Measurements from ENCODE around the gene LETMD1. TPM values are rescaled to one million over a fixed set of nuclear protein-coding genes. Genes with fewer than 3 reads are reported as not detected.

LETMD1 gene
- total and polyA plus RNA-seq, 2 of the 13 experiments (the other 11 are each of a cell fraction or from before 2014, with no cell fraction given) = 43.3 to 87.7 TPM

DNA sequence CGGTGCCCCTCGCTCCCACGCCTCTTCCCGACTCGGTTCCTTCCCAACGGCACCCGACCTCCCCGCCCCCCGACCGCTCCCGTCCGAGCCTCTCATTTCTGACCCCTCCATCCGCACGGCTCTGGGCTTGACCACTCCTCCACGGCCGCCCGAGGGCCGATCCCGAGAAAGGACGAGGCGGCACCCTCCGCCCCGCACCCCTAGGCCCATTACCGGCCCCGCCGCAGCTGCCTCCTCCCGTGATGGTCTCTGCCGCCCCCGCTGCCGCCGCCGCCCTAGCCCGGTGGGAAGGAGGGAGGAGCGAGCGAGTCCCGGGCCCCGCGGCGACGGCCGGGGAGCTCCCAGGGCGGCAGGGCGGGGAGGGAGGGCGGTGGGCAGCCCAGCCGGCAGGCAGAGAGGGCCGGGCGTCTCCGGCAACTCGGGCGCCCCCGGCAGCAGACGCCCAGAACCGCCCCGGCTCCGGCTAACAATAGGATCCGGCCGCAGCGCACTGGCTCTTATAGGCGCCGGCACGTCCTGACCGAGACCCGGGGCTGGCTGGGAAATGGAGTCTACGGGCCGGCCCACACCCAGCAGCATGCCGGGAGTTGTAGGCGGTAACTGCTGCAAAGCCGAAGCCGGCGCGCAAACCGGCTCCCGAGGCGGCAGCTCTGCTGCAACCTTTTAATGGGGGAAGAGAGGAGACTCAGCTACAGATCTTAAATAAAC, 35.2 kb downstream of the LETMD1 start, which contains the start of gene CSRNP2 (continued):
- no peak for TF ChIP-seq HNF1A (IDR thresholded peaks at IDR 0.05; ENCODE audit: low read depth)
- no peak for TF ChIP-seq HNF1A (CRISPR knock-in tag; IDR thresholded peaks at IDR 0.05; ENCODE audit: borderline replicate concordance)
- TF ChIP-seq ZNF670 (CRISPR knock-in tag; IDR thresholded peaks at IDR 0.05; ENCODE audit: borderline replicate concordance) = 0 out of 2 replicates have a peak, but pooled peaks have one; percentile 22
- 0 out of 2 replicates have a peak, but pooled peaks have one; percentile 56 for TF ChIP-seq ZNF296 (CRISPR knock-in tag; conservative IDR thresholded peaks at IDR 0.05)
- TF ChIP-seq TBP (CRISPR knock-in tag; IDR thresholded peaks at IDR 0.05) = no peak
- TF ChIP-seq, protein P1, sequence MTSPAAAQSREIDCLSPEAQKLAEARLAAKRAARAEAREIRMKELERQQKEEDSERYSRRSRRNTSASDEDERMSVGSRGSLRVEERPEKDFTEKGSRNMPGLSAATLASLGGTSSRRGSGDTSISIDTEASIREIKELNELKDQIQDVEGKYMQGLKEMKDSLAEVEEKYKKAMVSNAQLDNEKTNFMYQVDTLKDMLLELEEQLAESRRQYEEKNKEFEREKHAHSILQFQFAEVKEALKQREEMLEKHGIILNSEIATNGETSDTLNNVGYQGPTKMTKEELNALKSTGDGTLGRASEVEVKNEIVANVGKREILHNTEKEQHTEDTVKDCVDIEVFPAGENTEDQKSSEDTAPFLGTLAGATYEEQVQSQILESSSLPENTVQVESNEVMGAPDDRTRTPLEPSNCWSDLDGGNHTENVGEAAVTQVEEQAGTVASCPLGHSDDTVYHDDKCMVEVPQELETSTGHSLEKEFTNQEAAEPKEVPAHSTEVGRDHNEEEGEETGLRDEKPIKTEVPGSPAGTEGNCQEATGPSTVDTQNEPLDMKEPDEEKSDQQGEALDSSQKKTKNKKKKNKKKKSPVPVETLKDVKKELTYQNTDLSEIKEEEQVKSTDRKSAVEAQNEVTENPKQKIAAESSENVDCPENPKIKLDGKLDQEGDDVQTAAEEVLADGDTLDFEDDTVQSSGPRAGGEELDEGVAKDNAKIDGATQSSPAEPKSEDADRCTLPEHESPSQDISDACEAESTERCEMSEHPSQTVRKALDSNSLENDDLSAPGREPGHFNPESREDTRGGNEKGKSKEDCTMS (CRISPR knock-in tag; conservative IDR thresholded peaks at IDR 0.05) = no peak
- peak; percentile 57; the same call in 1 of the 2 replicates for TF ChIP-seq ZNF773 (CRISPR knock-in tag; IDR thresholded peaks at IDR 0.05; ENCODE audit: borderline replicate concordance)
- no peak for TF ChIP-seq ZNF512B (CRISPR knock-in tag; IDR thresholded peaks at IDR 0.05; ENCODE audit: borderline replicate concordance)
- TF ChIP-seq ZNF7 (CRISPR knock-in tag; IDR thresholded peaks at IDR 0.05) = no peak
- no peak for TF ChIP-seq ZNF510 (CRISPR knock-in tag; IDR thresholded peaks at IDR 0.05; ENCODE audit: low read depth)
- no peak for TF ChIP-seq ZNF678 (CRISPR knock-in tag; IDR thresholded peaks at IDR 0.05)
- TF ChIP-seq, protein P2, sequence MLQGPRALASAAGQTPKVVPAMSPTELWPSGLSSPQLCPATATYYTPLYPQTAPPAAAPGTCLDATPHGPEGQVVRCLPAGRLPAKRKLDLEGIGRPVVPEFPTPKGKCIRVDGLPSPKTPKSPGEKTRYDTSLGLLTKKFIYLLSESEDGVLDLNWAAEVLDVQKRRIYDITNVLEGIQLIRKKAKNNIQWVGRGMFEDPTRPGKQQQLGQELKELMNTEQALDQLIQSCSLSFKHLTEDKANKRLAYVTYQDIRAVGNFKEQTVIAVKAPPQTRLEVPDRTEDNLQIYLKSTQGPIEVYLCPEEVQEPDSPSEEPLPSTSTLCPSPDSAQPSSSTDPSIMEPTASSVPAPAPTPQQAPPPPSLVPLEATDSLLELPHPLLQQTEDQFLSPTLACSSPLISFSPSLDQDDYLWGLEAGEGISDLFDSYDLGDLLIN (CRISPR knock-in tag; IDR thresholded peaks at IDR 0.05; ENCODE audit: borderline replicate concordance) = no peak
- no peak for TF ChIP-seq ATF1 (CRISPR knock-in tag; IDR thresholded peaks at IDR 0.05)
- no peak for TF ChIP-seq ZKSCAN8 (CRISPR knock-in tag; IDR thresholded peaks at IDR 0.05; ENCODE audit: borderline replicate concordance)
- TF ChIP-seq UBTF (CRISPR knock-in tag; IDR thresholded peaks at IDR 0.05) = peak; percentile 90
